Activated CD8-positive, alpha-beta T cell treated with anti-CD3 and anti-CD28 coated beads for 36 hours (primary cell): ENCODE measurements around the gene EEPD1. TPM values are rescaled to one million over a fixed set of nuclear protein-coding genes. Genes with fewer than 3 reads are reported as not detected.

Experiments
- ATAC-seq: fragments of 200-7000 bp; cut with Tn5 transposase; one replicate; pipeline ENCODE4 v1.10.0; 2021; ENCODE audit warnings: mild to moderate bottlenecking, moderate library complexity
- CTCF ChIA-PET: fragments of 350-600 bp; sonication (Branson Sonifier 250); formaldehyde crosslinking; loops from one replicate; lab custom pipeline; 2021; ENCODE audit warnings: antibody characterized with exemption; lab: Charles Lee
- POLR2A ChIA-PET: fragments of 350-600 bp; sonication (Branson Sonifier 250); formaldehyde crosslinking; loops from one replicate; lab custom pipeline; 2021; ENCODE audit warnings: antibody characterized with exemption; lab: Charles Lee
- DNase-seq: peaks from one replicate; pipeline ENCODE4 v3.0.0-alpha.2; 2020
- H3K27ac Mint-ChIP-seq: one replicate; pipeline ENCODE4 v1.8.0; 2021; ENCODE audit warnings: mild to moderate bottlenecking, mixed read lengths
- H3K27me3 Mint-ChIP-seq: one replicate; pipeline ENCODE4 v1.8.0; 2021; ENCODE audit warnings: mixed read lengths
- H3K36me3 Mint-ChIP-seq: one replicate; pipeline ENCODE4 v1.8.0; 2021; ENCODE audit warnings: low read depth, mixed read lengths
- H3K4me1 Mint-ChIP-seq: one replicate; pipeline ENCODE4 v1.8.0; 2021; ENCODE audit warnings: low read depth, mixed read lengths
- H3K4me3 Mint-ChIP-seq: one replicate; pipeline ENCODE4 v1.8.0; 2021; ENCODE audit warnings: mild to moderate bottlenecking, moderate library complexity, mixed read lengths
- H3K9me3 Mint-ChIP-seq: one replicate; pipeline ENCODE4 v1.8.0; 2021; ENCODE audit warnings: mixed read lengths
- CTCF ChIP-seq: fragments of 200-600 bp; IDR thresholded peaks from one replicate; pipeline ENCODE4 v1.8.0; 2022; ENCODE audit warnings: antibody characterized with exemption, mild to moderate bottlenecking
- intact Hi-C: fragments of 100-400 bp; cut with micrococcal nuclease; formaldehyde crosslinking; loops from one replicate; pipeline ENCODE4 v1.10.0; 2022
- total RNA-seq, 2 experiments: library from RNA; stranded (reverse); gene quantifications; one replicate each; pipeline ENCODE4 v1.2.3, GENCODE V29; 2021

Gene EEPD1
- total RNA-seq, 2 experiments from 2014 or later = 0.76 to 0.90 TPM

GRCh38 chr7:36278069-36278619 is 125.1 kb downstream of the EEPD1 start:
- no peak for ATAC-seq
- intact Hi-C loops = no loop called here

DNA sequence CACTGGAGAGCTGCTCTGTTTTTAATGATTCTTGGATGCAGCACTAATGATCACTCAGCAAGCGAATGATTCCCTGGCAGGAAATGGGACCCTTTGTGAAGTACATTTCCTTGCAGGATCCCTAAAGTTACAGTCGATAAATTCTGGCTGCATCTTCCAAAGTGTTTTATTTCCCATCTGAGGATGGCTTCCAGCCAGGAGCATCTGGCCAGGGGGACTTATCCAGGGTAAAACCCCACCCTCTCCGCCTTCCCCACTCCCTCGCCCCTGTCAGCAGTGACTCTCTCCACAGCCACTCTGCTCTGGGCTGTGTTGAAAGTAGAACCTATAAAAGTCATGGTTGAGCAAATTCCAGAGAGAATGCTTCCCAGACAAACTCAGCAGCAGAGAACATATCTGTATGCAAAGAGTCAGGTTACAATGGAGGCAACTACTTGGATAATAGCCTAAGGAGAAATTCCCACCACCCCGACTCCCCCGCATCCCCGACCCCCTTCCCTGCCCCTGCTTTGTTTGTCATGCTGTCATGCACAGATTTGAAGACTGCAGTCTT is 125.6 kb downstream of the EEPD1 start:
- no peak overlapping the region for H3K27ac Mint-ChIP-seq
- H3K27me3 Mint-ChIP-seq = no peaks in the 10 kb centered on the region

More at GRCh38 chr7:36278069-36278619, 125.1 kb downstream of the EEPD1 start:
- CTCF ChIA-PET = interaction anchor here (1.5 kb wide), 2 partner anchors 294 to 302 kb away, joined by 3 to 7 read pairs; no protein-coding TSS in a partner anchor
- Mint-ChIP-seq H3K27ac (no peak overlapping the region), H3K9me3 (no peaks in the 10 kb centered on the region), H3K4me3 (no peak overlapping the region), H3K36me3 (no peaks in the 10 kb centered on the region), H3K27me3 (no peaks in the 10 kb centered on the region), H3K4me1 (peaks cover 4% of the 10 kb centered on the region)
- POLR2A ChIA-PET = no interaction called here
- no peak for DNase-seq
- no peak for TF ChIP-seq CTCF

DNA sequence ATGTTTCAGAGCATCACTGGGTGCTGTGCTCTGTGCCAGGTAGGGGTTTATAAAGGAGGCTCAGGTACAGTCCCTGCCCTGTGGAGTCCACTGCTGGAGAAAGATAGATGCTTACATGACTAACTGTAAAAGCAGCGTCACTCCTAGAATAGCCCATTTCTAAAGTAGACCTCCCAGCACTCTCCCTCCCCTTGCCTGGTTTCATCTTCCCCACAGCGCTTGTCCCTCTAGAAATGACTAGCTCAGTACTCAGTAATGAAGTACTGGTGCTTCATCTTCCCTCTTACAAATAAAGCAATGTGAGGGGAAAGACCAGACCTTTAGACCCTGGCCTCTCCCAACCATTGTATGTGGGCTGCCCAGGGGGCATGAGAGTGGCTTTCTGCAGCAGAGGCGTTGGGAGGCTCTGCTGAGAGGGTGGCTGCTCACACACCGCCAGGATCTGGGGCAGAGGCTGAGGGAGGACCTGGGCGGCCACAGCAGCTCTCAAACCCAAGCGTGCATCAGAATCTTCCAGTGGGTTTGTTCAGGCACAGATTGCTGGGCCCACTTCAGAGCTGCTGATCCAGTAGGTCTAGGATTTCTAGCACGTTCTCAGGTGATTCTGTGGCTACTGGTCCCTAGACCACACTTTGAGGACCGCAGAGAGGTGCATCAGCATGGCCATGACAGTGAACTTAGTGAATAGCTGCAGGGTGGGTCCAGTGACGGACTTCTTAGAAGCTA is 126.3 kb downstream of the EEPD1 start:
- Mint-ChIP-seq H3K4me3 (no peak overlapping the region), H3K27ac (no peak overlapping the region), H3K36me3 (no peaks in the 10 kb centered on the region), H3K27me3 (no peaks in the 10 kb centered on the region), H3K4me1 (peaks cover 11% of the 10 kb centered on the region), H3K9me3 (no peaks in the 10 kb centered on the region)
- DNase-seq = no peak
- CTCF ChIA-PET = interaction anchor here (1.1 to 1.3 kb wide), 2 partner anchors 11 to 13 kb away, joined by 5 read pairs; no protein-coding TSS in a partner anchor
- POLR2A ChIA-PET = no interaction called here
- no peak for ATAC-seq
- TF ChIP-seq CTCF = no peak
- intact Hi-C loops = no loop called here

More for the DNA sequence above, 125.6 kb downstream of the EEPD1 start:
- no peaks in the 10 kb centered on the region for H3K36me3 Mint-ChIP-seq
- ChIA-PET POLR2A (no interaction called here), CTCF (no interaction called here)
- no peak for DNase-seq
- no peak for ATAC-seq
- peaks cover 9% of the 10 kb centered on the region for H3K4me1 Mint-ChIP-seq
- TF ChIP-seq CTCF = no peak
- H3K9me3 Mint-ChIP-seq = no peaks in the 10 kb centered on the region
- intact Hi-C loops = no loop called here
- no peak overlapping the region for H3K4me3 Mint-ChIP-seq

- CTCF ChIA-PET = interaction anchor here (0.9 to 1.3 kb wide), 3 partner anchors 10 to 13 kb away, joined by 3 to 5 read pairs (median 5); no protein-coding TSS in a partner anchor
- H3K27ac Mint-ChIP-seq = no peak overlapping the region
Measured at GRCh38 chr7:36279926-36280315, 126.9 kb downstream of the EEPD1 start.

More at GRCh38 chr7:36279926-36280315, 126.9 kb downstream of the EEPD1 start:
- Mint-ChIP-seq H3K4me1 (peaks cover 11% of the 10 kb centered on the region), H3K4me3 (no peak overlapping the region), H3K27me3 (no peaks in the 10 kb centered on the region), H3K36me3 (no peaks in the 10 kb centered on the region), H3K9me3 (no peaks in the 10 kb centered on the region)
- intact Hi-C loops = loop anchor here (10.0 kb wide), 1 partner anchor 165 kb away; no protein-coding TSS in a partner anchor
- no peak for ATAC-seq
- no peak for TF ChIP-seq CTCF
- DNase-seq = no peak
- POLR2A ChIA-PET = no interaction called here
